NCI-H510A (cell line): ENCODE data around the gene TLCD3A.
"Not testable (repeated sequence)": the region's sequence is repeated elsewhere in the genome, so short reads cannot be mapped to it uniquely, and the experiment has no call there.

Source experiments
- DNase-seq: peaks from one replicate; lab custom pipeline; 2025; lab: John Stamatoyannopoulos, UW

TLCD3A gene

DNA sequence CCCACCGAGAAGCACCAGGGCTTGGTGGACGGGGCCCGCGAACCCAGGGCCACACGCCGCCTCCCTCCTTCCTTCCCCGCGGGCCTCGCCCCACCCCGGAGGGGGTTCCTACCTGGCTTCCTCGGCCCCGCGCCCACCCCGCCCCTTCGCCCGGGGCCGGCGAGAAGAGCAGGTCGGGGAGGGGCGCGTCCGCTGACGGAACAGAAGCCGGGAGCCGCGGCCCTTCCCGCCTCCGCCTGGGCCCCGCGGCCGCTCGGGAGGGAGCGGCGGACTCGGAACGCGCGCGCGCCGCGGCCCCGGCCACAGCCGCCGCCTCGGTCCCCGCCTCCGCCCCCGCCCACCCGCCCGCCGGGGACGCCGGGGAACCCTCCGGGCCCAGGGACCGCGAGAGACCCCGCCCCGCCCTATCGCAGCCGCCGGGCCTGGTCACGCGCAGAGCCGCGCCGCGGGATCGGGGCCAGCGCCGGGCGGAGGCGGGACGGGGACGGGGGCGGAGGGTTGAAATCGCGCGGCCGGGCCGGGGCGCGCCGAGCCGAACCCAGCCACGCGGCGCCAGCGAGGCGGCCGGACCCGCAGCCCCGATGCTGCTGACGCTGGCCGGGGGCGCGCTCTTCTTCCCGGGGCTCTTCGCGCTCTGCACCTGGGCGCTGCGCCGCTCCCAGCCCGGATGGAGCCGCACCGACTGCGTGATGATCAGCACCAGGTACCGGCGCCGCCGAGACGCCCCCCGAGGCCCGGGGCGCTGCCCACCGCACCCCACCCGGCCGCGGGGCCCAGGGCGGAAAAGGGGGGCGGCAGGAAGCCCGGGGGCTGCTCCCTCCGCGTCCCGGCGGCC is at the start of gene TLCD3A:
Gene TLCD3A, plus strand, starts transcription at position 530 of the 835 bp plus-strand sequence. Its CDS starts 52 bp downstream, at position 582.
- DNase-seq, result peak; percentile 45

DNA sequence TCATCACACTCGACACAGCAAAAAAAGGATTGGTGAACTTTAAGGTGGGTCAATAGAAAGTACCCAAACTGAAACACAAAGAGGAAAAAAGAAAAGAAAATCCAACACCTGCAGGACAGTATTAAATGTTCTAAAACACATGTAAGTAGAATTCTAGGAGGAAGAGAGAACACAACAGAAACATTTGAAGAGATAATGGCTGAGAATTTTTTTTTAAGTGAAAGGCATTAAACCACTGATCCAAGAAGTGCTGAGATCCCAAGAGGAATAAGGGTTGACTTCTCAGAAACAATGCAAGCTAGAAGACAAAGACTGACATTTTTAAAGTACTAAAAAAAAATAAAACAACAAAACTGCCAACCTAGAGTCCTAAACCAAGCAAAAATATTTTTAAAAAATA is 49.4 kb upstream of the TLCD3A start:
- DNase-seq, result no peak

DNA sequence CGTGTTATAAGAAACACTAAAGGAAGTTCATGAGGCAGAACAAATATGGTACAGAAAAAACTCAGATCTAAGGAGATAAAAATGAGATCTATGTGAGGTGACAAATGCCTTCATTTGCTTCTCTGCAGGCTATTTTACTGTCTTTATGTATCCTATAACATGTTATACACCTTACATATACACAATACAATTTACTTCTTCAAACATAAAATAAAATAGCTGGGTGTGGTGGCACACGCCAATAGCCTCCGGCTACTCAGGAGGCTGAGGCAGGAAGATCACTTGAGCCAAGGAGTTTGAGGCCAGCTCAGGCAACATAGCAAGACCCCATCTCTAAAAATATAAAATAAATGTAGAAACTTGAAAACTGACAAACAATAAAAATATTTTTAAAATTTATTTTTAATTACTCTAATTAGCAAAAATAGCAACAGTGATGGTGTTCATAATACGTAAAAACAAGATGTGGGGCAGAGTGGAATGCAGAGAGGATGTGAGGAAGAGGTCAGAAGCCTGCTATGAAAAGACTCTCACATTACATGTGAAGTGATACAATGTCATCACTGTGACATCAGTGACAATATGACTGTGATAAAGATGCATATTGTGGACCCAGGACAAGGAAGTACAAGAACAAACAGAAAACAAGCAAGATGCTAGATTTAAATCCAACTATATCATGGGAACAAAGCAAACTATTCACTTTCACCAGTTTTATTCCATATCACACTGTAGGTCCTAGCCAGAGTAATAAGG is 48.7 kb upstream of the TLCD3A start:
- DNase-seq, result no peak

DNA sequence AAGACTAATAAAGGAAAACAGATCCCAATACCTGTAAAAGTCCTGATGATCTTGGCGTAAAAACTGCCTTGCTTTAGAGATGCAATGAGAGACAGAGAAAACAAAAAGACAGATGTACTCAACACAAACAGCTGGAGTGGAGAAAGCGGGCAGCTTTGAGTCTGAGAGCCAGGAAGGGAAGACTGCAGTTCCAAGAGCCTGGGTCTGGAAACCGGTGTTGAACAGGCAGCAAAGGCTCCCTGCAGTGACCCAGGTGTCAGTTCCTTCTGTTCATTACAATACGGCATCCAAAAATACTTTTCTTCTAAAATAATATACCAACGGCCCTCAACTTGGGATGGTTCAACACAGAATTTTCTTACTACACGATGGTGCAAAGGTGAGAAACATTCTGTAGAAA is 47.4 kb upstream of the TLCD3A start:
- DNase-seq, result no peak

DNA sequence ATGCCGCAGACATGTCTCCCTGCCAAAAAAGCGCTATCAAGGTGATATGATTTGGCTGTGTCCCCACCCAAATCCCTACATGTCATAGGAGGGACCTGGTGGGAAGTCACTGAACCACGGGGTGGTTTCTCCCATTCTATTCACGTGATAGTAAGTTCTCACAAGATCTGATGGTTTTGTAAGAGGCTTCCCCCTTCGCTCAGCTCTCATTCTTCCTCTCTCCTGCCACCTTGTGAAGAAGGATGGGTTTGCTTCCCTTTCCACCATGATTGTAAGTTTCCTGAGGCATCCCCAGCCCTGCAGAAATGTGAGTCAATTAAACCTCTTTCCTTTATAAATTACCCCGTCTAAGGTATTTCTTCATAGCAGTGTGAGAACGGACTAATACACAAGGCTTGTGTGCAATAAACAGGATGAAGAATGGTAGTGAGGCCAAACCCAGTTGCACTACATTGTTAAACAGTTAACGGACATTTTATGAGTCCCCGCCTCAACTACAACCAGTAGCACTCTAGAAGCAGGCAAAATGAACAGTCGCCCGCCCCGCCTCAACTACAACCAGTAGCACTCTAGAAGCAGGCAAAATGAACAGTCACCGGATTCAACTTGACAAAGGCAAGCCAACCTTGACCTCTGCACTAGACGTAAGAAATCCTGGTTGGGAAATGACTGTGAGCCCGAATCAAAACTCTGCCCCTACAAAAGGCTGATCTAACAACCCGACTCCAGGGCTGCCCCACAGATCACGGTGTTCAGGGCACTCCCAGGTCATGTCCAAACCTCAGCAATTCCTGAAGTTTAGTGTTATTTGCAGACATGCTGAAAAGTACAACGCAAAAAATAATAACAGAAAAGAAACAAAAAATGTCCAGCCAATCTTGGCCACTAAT is 44.1 kb upstream of the TLCD3A start:
- no peak for DNase-seq

DNA sequence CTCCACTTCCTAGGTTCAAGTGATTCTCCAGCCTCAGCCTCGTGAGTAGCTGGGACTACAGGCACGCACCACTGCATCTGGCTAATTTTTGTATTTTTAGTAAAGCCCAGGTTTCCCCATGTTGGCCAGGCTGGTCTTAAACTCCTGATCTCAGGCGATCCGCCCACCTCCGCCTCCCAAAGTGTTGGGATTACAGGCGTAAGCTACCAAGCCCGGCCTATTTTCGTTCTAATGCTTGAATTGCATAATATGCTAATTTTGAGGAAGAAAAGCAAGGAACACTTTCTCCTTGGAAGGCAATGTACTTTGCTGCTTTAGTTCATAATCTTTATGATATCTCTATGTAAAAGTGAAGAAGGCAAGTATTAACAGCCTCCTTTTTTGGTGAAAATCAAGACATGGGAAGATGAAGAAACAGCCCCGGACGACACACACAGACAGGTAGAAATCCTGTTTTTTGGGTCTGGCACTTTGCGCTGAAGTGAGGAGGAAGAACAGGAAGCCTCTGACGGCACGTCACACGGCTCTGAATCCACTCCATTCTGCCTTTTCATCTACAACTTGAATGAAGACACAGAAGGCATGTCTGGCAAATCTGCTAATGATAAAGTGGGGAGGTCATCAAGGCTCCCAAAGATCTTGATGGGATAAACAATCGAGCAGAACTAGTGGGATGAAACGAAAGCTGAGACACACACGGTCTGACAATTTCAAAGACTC is 42.7 kb upstream of the TLCD3A start:
- DNase-seq, result no peak

DNA sequence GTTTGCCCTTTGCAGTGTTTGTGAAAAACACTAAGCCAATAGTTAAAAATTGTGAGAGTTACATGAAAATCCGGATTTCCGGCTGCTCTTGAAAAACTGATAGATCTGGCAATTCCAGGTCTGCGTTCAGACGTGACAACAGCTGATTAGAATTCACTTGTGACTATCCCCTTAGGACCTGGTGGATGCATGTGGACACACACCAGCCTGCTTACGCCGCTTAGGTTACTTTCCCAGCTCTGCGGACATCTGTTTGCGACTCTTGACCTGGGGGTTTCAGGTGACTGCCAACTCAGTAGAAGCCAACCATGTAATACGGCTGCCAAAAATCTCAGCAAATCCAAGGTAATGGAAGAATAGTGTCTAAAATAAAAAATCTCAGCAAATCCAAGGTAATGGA is 42.0 kb upstream of the TLCD3A start:
- no peak for DNase-seq

DNA sequence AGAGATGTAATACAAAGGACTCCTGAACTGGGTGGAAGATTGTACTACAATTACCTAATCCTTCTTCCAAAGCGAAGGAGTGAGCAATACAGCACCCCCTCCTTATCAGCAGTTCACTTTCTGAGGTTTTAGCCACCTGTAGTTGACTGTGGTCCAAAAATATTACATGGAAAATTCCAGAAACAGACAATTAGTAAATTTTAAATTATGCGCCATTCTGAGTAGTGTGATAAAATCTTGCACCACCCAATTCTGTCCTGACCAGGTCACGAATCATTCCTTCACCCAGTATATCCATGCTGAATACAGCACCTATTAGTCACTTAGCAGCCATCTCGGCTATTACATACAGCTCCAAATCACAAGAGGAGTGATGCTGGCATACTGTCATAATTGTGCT is 41.0 kb upstream of the TLCD3A start:
- DNase-seq, result no peak

DNA sequence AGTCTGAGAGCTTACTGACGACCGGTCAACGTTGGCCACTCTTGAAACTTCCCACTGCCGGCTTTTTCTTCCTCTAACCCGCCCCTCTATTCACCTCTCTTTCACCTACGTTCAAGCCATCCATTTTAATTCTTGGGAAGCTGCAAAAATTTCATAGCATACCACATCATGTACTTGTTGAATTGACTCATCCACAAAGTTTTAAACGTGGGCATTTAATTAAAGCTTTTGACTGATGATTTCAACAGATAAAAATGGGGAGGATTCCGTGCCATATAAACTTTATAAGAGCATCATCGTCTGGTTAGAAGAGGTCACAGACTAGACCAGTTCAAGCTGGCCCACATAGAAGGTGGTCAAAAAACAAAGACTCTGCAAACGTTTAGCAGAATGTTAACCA is 40.3 kb upstream of the TLCD3A start:
- no peak for DNase-seq

DNA sequence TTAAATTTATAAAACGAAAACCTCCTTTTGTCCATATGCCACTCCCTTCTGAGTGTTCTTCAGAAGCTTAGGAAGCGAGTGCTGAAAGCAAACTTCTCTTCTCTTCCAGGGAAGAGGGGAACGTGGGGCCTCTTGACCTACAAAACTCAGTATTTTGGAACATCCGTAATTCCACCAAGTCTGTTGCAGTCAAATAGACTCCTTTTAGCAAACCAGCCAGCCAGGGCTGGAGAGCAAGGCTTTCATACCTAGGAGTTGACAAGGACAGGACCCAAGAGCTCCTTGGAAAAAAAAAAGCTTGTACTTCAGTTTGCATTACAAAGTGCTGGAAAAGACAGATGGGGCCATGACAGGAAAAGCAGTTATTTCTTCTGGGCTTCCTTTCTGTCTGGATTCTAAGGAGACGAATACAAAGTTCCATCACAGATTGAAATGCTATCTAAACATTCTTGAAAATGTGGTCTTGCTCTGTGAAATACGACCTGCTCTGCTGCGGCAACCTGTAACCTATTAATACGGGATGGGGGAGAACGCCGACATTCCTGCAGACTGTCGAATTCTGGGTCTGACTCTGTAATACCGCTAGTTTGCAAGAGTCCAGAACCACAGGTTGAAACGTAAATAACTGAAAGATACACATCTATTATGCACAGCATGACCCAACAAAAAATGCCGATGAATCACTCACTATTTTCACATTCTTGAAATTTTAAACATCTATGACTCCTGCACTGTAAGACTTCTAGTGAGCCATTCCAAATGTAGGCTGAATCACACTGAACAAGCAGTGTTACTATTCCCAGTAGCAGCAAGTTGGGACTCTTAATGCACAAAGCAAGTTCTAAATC is 38.4 kb upstream of the TLCD3A start:
- DNase-seq, result no peak

DNA sequence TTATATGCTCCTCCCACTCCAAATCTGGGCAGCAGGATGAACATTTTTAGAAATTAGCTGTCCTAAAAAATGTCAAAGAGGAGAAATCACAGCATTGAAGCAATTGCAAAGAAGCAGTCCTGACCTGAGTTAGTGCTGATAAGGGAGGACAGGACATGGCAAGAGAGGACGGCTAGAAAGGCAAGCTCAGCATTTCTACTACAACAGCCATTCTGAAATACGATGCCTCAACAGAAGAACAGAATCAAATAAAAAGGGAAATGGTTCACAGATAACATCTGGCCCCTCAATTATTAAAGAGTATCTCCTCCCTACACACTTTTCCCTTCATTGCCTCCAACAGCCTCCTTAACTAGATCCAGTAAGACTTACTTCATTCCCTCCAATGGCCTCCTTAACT is 36.0 kb upstream of the TLCD3A start:
- DNase-seq, result no peak

DNA sequence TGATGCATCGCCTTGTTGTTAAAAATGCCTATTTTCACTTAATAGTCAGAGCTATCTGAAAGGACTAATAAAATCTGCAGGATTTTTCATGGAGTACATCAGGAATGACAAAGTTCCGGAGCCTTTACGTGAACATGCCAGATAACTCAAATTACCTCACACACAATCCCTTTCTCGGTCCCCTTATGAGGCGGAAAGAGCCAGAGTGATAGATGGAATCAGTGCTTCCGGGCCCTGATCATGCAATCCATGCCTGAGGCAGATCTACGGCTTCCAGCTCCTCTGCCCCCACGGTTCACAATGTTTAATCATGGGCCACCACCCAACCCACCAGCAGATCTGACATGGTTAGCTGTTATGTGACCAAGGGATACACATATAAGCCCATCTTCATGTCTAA is 34.7 kb upstream of the TLCD3A start:
- DNase-seq, result no peak

DNA sequence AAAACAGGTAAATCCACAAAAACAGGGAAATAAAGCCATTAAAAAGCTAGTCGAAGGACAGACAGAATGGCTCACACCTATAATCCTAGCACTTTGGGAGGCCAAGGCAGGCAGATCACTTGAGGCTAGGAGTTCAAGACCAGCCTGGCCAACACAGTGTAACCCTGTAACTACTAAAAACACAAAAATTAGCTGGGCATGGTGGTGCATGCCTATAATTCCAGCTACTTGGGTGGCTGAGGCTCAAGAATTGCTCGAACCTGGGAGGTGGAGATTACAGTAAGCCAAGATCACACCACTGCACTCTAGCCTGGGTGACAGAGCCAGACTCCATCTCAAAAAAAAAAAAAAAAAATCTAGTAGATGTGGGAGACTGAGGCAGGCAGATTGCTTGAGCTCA is 34.3 kb upstream of the TLCD3A start:
- not testable (repeated sequence) for DNase-seq

DNA sequence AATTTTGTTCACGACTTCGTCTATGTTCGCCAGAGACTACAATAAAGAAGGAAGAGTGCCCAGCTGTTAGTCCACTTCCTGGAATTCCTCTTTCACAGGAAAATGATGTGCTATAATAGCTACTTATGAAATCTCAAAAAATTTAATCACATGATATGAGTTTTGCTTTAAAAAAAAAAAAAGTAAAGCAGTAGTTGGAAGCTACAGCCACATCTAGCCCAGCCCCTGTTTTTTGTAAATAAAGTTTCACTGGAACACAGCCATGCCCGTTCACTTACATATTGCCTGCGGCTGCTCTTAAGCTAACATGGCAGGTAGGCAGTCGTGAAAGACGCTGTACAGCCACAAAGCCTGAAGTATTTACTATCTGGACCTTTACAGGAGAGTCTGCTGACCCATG is 33.1 kb upstream of the TLCD3A start:
- no peak for DNase-seq

DNA sequence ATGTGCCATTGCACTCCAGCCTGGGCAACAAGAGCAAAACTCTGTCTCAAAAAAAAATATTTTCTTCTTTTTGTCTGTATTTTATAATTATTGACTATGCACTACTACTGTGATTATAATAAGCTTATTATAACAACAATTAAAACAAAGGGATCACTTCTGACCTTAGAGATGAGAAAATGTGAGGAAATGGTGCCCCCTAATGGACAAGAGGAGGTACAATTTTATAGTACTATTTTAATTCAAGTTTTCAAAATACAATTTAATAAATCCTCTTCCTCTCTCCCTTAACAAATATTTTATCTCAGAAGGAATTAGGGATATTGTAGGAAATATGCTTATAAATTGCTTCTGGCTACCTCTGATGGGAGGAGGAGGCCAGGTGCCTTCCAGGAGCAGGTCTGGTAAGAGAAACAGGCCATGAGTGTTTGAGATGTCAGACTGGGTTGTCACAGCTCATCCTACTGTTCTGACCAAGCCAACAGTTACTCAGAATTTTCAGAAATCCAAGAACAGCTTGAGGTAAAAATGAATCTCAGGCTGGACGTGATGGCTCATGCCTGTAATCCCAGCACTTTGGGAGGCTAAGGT is 31.8 kb upstream of the TLCD3A start:
- no peak for DNase-seq

DNA sequence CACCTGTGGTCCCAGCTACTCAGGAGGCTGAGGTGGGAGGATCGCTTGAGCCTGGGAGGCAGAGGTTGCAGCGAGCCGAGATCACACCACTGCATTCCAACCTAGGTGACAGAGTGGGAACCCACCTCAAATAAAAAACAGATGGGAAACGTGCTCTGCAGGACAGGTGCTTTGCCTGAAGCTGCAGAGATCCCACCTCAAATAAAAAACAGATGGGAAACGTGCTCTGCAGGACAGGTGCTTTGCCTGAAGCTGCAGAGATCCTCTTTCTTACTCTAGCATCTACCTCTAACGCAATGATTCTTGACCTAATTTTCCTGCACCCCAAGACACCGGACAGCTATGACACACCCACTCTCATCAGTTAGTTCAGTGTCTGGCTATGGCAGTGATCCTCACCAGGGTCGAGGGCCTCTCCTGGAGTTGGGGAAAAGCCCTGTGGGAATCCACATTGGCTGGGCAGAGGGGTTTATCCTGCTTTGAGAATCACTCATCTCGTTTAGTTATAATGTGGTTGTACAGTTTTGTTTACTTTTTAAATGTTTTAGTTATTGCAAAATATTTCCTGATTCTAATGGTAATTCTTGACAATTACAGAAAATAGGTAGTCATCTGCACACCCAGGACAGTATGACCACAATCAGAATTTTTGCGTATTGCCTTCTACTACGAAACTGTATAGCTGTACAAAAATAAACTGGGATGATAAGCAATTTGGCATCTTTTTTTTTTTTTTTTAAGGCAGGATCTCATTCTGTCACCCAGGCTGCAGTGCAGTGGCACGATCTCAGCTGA is 29.1 kb upstream of the TLCD3A start:
- DNase-seq, result no peak

DNA sequence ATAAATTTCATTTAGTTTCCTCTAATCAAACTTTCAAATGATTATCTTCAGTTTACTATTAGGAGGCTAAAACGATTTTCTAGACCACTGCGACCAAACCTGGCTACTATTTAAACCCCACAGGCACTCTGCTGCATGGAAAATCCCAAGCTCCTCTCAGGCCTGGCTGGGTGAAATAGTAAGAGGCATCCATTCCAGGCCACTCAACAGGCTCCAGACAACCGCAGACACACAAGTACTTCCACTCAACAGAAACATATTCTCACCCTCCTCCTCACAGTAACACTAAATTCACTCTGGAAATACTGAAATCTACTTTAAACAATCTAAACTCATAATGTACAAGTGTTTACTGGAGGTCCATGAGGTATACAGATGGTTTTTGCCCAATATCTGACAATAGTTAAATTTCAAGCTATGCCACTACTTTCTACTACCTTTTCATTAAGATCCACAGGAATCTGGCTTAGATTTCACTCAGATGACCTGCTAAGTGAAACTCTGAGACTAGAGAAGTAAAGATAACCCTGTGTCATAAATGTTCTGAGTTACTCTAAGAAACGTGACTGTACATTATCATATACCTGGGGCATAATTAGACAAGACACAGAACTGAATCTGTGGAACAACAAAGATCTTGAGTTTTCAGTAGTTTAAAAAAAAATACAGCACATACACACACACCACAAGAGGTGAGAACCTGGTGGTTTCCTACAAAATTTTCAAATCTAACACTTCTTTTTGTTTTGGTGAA is 28.1 kb upstream of the TLCD3A start:
- no peak for DNase-seq

DNA sequence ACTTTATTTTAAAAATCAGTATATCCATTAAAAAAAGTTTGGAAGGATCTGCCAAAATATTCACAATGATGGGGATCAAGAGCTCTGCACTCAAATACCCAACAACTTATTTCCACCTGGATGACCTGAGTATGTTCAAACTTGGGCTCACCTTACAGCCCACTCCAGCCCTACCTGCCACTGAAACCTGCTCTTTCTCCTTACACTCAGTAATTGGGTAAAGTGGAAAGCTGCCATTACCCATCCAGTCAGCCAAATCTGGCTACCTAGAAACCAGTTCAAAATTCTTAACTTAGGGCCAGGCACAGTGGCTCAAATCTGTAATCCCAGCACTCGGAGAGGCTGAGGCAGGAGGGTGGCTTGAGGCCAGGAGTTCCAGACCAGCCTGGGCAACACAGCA is 27.4 kb upstream of the TLCD3A start:
- DNase-seq, result no peak

DNA sequence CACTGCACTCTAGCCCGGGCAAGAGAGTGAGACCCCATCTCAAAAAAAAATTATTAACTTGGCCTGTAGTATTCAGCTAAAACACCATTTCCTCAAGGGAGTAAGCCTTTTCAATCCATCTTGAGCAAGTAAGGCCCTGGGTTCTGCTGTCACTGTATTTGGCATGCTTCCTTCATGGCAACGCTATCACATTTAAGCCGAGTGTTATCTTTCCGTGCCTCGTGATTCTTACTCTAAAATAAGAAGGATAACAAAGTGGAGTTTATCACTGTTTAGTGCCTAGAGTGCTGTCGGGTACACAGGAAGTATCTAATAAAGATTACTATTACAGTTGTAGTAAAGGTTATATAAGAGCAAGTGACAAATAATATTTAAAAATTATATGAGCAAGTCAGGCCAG is 26.5 kb upstream of the TLCD3A start:
- DNase-seq, result no peak
